ENCODE data around the gene DCN. TPM values are rescaled to one million over a fixed set of nuclear protein-coding genes. Genes with fewer than 3 reads are reported as not detected.

DCN gene
- total RNA-seq, 1 donor = 1,400 TPM

DNA sequence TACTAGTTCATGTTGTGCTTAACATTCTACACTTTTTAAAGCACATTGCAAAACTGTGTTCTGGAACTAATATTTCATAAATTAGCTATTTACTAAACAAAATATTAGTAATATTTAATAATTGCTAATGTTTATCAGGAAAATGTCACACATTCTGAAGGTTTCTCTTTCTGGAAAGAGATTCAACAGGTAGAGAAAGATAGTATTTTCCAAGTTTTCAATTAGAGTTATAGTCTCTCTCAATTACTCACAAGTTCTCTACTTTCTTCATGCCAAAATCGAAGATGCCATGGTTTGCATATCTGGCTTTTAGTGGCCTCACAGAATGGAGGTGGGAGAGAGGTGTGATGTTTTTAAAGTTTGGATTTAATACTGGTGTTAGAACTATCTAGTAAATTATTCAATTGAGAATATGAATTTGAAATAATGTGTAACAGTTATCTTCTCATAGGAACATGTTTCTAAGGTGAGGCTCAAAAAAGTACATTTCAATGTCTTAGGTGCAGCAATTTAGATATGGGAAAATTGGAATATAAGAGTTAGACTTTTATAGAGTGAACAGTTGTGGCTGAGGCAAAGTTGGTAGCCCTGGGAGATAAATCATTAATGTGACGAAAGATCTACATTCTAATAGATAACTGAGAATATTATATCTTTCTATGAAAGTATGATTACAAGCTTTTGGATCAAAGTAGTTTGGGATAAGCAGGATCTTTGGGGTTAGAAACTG lies 72.9 kb downstream of the DCN start:
- no peaks in the 10 kb centered on the region for H3K9me3 ChIP-seq (ENCODE audit: low read depth, low read length)
- peak overlapping the region; percentile 85 for H3K4me2 ChIP-seq (ENCODE audit: insufficient read depth, low read length)
- TF ChIP-seq, protein P1, sequence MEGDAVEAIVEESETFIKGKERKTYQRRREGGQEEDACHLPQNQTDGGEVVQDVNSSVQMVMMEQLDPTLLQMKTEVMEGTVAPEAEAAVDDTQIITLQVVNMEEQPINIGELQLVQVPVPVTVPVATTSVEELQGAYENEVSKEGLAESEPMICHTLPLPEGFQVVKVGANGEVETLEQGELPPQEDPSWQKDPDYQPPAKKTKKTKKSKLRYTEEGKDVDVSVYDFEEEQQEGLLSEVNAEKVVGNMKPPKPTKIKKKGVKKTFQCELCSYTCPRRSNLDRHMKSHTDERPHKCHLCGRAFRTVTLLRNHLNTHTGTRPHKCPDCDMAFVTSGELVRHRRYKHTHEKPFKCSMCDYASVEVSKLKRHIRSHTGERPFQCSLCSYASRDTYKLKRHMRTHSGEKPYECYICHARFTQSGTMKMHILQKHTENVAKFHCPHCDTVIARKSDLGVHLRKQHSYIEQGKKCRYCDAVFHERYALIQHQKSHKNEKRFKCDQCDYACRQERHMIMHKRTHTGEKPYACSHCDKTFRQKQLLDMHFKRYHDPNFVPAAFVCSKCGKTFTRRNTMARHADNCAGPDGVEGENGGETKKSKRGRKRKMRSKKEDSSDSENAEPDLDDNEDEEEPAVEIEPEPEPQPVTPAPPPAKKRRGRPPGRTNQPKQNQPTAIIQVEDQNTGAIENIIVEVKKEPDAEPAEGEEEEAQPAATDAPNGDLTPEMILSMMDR (IDR thresholded peaks at IDR 0.05; ENCODE audit: extremely low read depth, low read depth, low read length) = no peak
- no peak for DNase-seq (ENCODE audit: insufficient read length, low spot score, missing footprints)
- H3K36me3 ChIP-seq (ENCODE audit: insufficient read depth, low read length) = peaks cover 28% of the 10 kb centered on the region
- H2AFZ ChIP-seq (ENCODE audit: low read length) = no peak overlapping the region
- H4K20me1 ChIP-seq (ENCODE audit: insufficient read depth, low read length) = no peaks in the 10 kb centered on the region
- H3K4me1 ChIP-seq (ENCODE audit: insufficient read depth, low read length) = peaks cover 45% of the 10 kb centered on the region
- H3K79me2 ChIP-seq (ENCODE audit: insufficient read depth, low read length) = peaks cover 38% of the 10 kb centered on the region
- H3K27ac ChIP-seq (ENCODE audit: low read depth, low read length) = peak overlapping the region; percentile 69
- H3K27me3 ChIP-seq (ENCODE audit: insufficient read depth, low read length) = no peaks in the 10 kb centered on the region
- H3K4me3 ChIP-seq (ENCODE audit: insufficient read depth, low read length) = peak overlapping the region; percentile 73

DNA sequence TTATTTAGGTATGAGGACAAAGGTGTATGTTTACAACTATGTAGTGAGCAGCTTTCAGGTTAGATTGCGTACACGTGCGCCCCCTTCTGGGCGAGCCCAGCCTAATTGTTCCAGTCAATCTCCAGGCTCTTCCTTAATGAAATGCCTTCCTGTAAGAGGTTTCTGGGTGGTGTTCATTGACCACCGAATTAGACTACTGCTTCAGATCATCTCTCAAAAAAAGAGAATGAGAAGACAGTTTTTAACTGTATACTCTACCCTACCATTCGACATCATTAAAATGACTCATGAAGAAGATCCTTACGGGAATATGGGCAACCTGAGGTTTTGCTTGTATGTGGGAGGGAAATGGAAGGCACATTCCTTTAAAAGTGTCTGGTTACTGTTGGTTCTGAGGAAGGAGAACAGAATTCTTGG lies 73.5 kb downstream of the DCN start:
- Histone ChIP-seq H2AFZ (ENCODE audit: low read length) (peak overlapping the region; percentile 45), H3K4me2 (ENCODE audit: insufficient read depth, low read length) (peak overlapping the region; percentile 85)

DNA sequence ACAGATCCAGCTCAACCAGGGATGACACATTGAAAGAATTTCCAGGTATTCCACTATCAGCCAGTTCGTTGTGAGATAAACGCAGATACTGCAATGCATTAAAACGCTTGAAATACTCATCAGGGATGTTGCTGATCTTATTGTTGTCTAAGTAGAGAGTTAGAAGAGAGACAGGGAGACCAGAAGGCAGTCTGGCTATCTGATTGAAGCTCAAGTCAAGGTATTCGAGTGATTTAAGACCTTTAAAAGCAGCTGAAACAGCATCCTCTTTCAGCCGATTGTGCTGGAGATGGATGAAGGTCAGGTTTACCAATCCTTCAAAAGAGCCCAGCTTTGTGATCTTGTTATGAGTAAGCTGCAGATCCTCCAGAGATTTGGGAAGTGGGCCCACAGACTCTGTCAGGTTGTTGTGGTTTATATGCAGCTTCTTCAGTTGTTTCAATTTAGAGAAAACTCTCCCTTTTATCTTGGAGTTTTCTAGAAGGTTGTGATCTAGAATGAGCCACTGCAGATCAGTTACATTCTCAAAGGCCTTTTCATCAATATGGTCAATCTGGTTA lies 74.3 kb downstream of the DCN start:
- peak overlapping the region; percentile 85 for H3K4me2 ChIP-seq (ENCODE audit: insufficient read depth, low read length)
- H3K4me1 ChIP-seq (ENCODE audit: insufficient read depth, low read length) = peaks cover 46% of the 10 kb centered on the region
- peaks cover 39% of the 10 kb centered on the region for H3K36me3 ChIP-seq (ENCODE audit: insufficient read depth, low read length)
- H3K27ac ChIP-seq (ENCODE audit: low read depth, low read length) = no peak overlapping the region
- peak overlapping the region; percentile 8 for H2AFZ ChIP-seq (ENCODE audit: low read length)
- H4K20me1 ChIP-seq (ENCODE audit: insufficient read depth, low read length) = no peaks in the 10 kb centered on the region
- no peaks in the 10 kb centered on the region for H3K9me3 ChIP-seq (ENCODE audit: low read depth, low read length)
- TF ChIP-seq, protein P1 (IDR thresholded peaks at IDR 0.05; ENCODE audit: extremely low read depth, low read depth, low read length) = no peak
- peak overlapping the region; percentile 33 for H3K4me3 ChIP-seq (ENCODE audit: insufficient read depth, low read length)
- DNase-seq (ENCODE audit: insufficient read length, low spot score, missing footprints) = no peak
- no peaks in the 10 kb centered on the region for H3K27me3 ChIP-seq (ENCODE audit: insufficient read depth, low read length)
- peaks cover 38% of the 10 kb centered on the region for H3K79me2 ChIP-seq (ENCODE audit: insufficient read depth, low read length)

More for the DNA sequence above, 73.5 kb downstream of the DCN start:
- H3K9me3 ChIP-seq (ENCODE audit: low read depth, low read length) = no peaks in the 10 kb centered on the region
- peaks cover 46% of the 10 kb centered on the region for H3K4me1 ChIP-seq (ENCODE audit: insufficient read depth, low read length)
- H4K20me1 ChIP-seq (ENCODE audit: insufficient read depth, low read length) = no peaks in the 10 kb centered on the region
- peaks cover 38% of the 10 kb centered on the region for H3K79me2 ChIP-seq (ENCODE audit: insufficient read depth, low read length)
- H3K4me3 ChIP-seq (ENCODE audit: insufficient read depth, low read length) = peak overlapping the region; percentile 73
- H3K36me3 ChIP-seq (ENCODE audit: insufficient read depth, low read length) = peaks cover 30% of the 10 kb centered on the region
- DNase-seq (ENCODE audit: insufficient read length, low spot score, missing footprints) = no peak
- H3K27ac ChIP-seq (ENCODE audit: low read depth, low read length) = peak overlapping the region; percentile 69
- H3K27me3 ChIP-seq (ENCODE audit: insufficient read depth, low read length) = no peaks in the 10 kb centered on the region
- TF ChIP-seq, protein P1 (IDR thresholded peaks at IDR 0.05; ENCODE audit: extremely low read depth, low read depth, low read length) = peak; percentile 86

DNA sequence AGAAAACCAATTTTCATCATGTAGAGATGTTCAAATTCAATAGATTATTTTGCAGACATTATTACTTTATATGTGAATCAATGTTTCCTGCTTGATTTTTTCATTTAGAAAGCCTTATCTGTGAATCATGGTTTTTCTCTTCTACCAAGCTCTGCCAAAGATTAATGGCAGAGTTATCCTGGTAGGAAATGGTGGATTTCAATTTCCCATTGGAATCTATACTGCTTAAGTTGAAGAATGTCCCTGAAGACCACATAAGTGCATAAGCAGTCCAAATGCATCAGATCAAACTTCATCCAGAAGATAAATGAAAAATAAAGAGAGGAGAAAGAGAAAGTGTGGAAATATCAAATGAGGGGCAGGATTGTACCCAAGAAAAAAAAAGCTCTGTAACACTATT lies 76.3 kb downstream of the DCN start:
- peaks cover 43% of the 10 kb centered on the region for H3K4me1 ChIP-seq (ENCODE audit: insufficient read depth, low read length)
- DNase-seq (ENCODE audit: insufficient read length, low spot score, missing footprints) = no peak
- peak overlapping the region; percentile 32 for H3K4me2 ChIP-seq (ENCODE audit: insufficient read depth, low read length)

More for the DNA sequence above, 76.3 kb downstream of the DCN start:
- H3K79me2 ChIP-seq (ENCODE audit: insufficient read depth, low read length) = peaks cover 37% of the 10 kb centered on the region
- no peak overlapping the region for H2AFZ ChIP-seq (ENCODE audit: low read length)
- no peaks in the 10 kb centered on the region for H3K27me3 ChIP-seq (ENCODE audit: insufficient read depth, low read length)
- peaks cover 53% of the 10 kb centered on the region for H3K36me3 ChIP-seq (ENCODE audit: insufficient read depth, low read length)
- TF ChIP-seq, protein P1 (IDR thresholded peaks at IDR 0.05; ENCODE audit: extremely low read depth, low read depth, low read length) = no peak
- peak overlapping the region; percentile 20 for H3K4me3 ChIP-seq (ENCODE audit: insufficient read depth, low read length)
- no peaks in the 10 kb centered on the region for H4K20me1 ChIP-seq (ENCODE audit: insufficient read depth, low read length)
- H3K9me3 ChIP-seq (ENCODE audit: low read depth, low read length) = no peaks in the 10 kb centered on the region
- H3K27ac ChIP-seq (ENCODE audit: low read depth, low read length) = no peak overlapping the region

All from osteoblast (primary cell).